ENCODE results near the gene NOS3. TPM values are rescaled to one million over a fixed set of nuclear protein-coding genes. Genes with fewer than 3 reads are reported as not detected.

Gene NOS3
- polyA plus RNA-seq, 1 of the 3 experiments (the other 2 are of a cell fraction) = 0.41 TPM

GRCh38 chr7:150988230-150989226 is 2.3 kb upstream of the NOS3 start (continued):
- TF ChIP-seq, protein P1, sequence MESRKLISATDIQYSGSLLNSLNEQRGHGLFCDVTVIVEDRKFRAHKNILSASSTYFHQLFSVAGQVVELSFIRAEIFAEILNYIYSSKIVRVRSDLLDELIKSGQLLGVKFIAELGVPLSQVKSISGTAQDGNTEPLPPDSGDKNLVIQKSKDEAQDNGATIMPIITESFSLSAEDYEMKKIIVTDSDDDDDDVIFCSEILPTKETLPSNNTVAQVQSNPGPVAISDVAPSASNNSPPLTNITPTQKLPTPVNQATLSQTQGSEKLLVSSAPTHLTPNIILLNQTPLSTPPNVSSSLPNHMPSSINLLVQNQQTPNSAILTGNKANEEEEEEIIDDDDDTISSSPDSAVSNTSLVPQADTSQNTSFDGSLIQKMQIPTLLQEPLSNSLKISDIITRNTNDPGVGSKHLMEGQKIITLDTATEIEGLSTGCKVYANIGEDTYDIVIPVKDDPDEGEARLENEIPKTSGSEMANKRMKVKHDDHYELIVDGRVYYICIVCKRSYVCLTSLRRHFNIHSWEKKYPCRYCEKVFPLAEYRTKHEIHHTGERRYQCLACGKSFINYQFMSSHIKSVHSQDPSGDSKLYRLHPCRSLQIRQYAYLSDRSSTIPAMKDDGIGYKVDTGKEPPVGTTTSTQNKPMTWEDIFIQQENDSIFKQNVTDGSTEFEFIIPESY (IDR thresholded peaks at IDR 0.05; ENCODE audit: borderline replicate concordance, low read depth) = no peak

- no peaks in the 10 kb centered on the region for H3K9me3 ChIP-seq
- H3K27me3 ChIP-seq (ENCODE audit: insufficient read depth) = peaks cover 13% of the 10 kb centered on the region; the same call in 1 of the 2 replicates
- no peaks in the 10 kb centered on the region for H3K9me2 ChIP-seq
- WGBS (ENCODE audit: low lambda C conversion rate) = 32% methylated on average over 5 of the region's 7 CpGs
- no peaks in the 10 kb centered on the region for H3F3A ChIP-seq (replicated peaks; ENCODE audit: insufficient read depth)
- H3K79me2 ChIP-seq (ENCODE audit: insufficient read depth) = no peaks in the 10 kb centered on the region
- no peaks in the 10 kb centered on the region for H3K36me3 ChIP-seq (replicated peaks in 1 of 2; ENCODE audit: control insufficient read depth in 1 of 2, insufficient read depth in 2 of 2, low read length in 1 of 2)
- H3K9ac ChIP-seq = no peak overlapping the region
- no peak overlapping the region for H3K4me3 ChIP-seq (ENCODE audit: low read depth in 2 of 2, low read length in 1 of 2)
- H3K27ac ChIP-seq (ENCODE audit: low read depth in 2 of 2, low read length in 1 of 2) = peak overlapping the region in 1 of 2 experiments; percentile 86; a peak in 2 of 4 replicates
- DNase-seq = peak; percentile 82
- TF ChIP-seq TCF12 (IDR thresholded peaks at IDR 0.05) = no peak
- TF ChIP-seq GATA2 (CRISPR knock-in tag; IDR thresholded peaks at IDR 0.05) = peak; percentile 61
- TF ChIP-seq CHD2 (IDR thresholded peaks at IDR 0.05; ENCODE audit: low read length, partially characterized antibody) = peak; percentile 36
- peak; percentile 61; the same call in 1 of the 2 replicates for TF ChIP-seq MXI1 (IDR thresholded peaks at IDR 0.05; ENCODE audit: low read depth, low read length)
- TF ChIP-seq EP300 (IDR thresholded peaks at IDR 0.05; ENCODE audit: borderline replicate concordance in 1 of 2, low read depth in 1 of 2, low read length in 1 of 2) = peak in 1 of 2 experiments; percentile 62; a peak in 2 of 4 replicates
- TF ChIP-seq RAD21 (IDR thresholded peaks at IDR 0.05; ENCODE audit: low read length) = 0 out of 2 replicates have a peak, but pooled peaks have one; percentile 12
- H3K4me2 ChIP-seq = no peak overlapping the region
- POLR2A ChIA-PET = interaction anchor here (1.1 to 2.3 kb wide), 6 partner anchors 10 to 73 kb away, joined by 4 to 8 read pairs (median 4); no protein-coding TSS in a partner anchor
- peaks cover 0 to 35% of the 10 kb centered on the region in 2 experiments; a peak in 2 of 4 replicates for H3K4me1 ChIP-seq (ENCODE audit: control insufficient read depth in 1 of 2, insufficient read depth in 2 of 2, low read depth in 1 of 2, low read length in 1 of 2)
- no peaks in the 10 kb centered on the region for H4K20me1 ChIP-seq (ENCODE audit: insufficient read depth)
- H2AFZ ChIP-seq (ENCODE audit: low read depth) = no peak overlapping the region
- CTCF ChIA-PET = interaction anchor here (0.6 to 7.8 kb wide), 46 partner anchors 9 to 541 kb away, joined by 3 to 205 read pairs (median 6); partner anchors contain the start of gene ABCB8
Measured at GRCh38 chr7:150989456-150989855, 1.4 kb upstream of the NOS3 start.

DNA sequence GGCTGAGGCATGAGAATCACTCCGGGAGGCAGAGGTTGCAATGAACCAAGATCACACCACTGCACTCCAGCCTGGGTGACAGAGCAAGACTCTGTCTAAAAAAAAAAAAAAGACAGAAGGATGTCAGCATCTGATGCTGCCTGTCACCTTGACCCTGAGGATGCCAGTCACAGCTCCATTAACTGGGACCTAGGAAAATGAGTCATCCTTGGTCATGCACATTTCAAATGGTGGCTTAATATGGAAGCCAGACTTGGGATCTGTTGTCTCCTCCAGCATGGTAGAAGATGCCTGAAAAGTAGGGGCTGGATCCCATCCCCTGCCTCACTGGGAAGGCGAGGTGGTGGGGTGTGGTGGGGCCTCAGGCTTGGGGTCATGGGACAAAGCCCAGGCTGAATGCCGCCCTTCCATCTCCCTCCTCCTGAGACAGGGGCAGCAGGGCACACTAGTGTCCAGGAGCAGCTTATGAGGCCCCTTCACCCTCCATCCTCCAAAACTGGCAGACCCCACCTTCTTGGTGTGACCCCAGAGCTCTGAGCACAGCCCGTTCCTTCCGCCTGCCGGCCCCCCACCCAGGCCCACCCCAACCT is 1.3 kb downstream of the NOS3 start:
- no peaks in the 10 kb centered on the region for H3F3A ChIP-seq (replicated peaks; ENCODE audit: insufficient read depth)
- H2AFZ ChIP-seq (ENCODE audit: low read depth) = no peak overlapping the region
- peaks cover 0 to 34% of the 10 kb centered on the region in 2 experiments; a peak in 2 of 4 replicates for H3K4me1 ChIP-seq (ENCODE audit: control insufficient read depth in 1 of 2, insufficient read depth in 2 of 2, low read depth in 1 of 2, low read length in 1 of 2)
- no peak overlapping the region for H3K4me3 ChIP-seq (ENCODE audit: low read depth in 2 of 2, low read length in 1 of 2)
- ChIA-PET CTCF (interaction anchor here (0.8 to 7.8 kb wide), 16 partner anchors 7 to 213 kb away, joined by 3 to 205 read pairs (median 8); no protein-coding TSS in a partner anchor), POLR2A (interaction anchor here (0.5 kb wide), 1 partner anchor 578 kb away, joined by 4 read pairs; no protein-coding TSS in a partner anchor)
- H3K9me3 ChIP-seq = no peaks in the 10 kb centered on the region
- no peak overlapping the region for H3K4me2 ChIP-seq
- H3K9me2 ChIP-seq = no peaks in the 10 kb centered on the region
- H3K9ac ChIP-seq = no peak overlapping the region
- no peaks in the 10 kb centered on the region for H3K79me2 ChIP-seq (ENCODE audit: insufficient read depth)
- 71% methylated on average over 6 of the region's 6 CpGs for WGBS (ENCODE audit: low lambda C conversion rate)
- peaks cover 9% of the 10 kb centered on the region; the same call in 1 of the 2 replicates for H3K27me3 ChIP-seq (ENCODE audit: insufficient read depth)
- DNase-seq = peak; percentile 17
- H3K36me3 ChIP-seq (replicated peaks in 1 of 2; ENCODE audit: control insufficient read depth in 1 of 2, insufficient read depth in 2 of 2, low read length in 1 of 2) = no peaks in the 10 kb centered on the region
- no peaks in the 10 kb centered on the region for H4K20me1 ChIP-seq (ENCODE audit: insufficient read depth)
- no peak overlapping the region for H3K27ac ChIP-seq (ENCODE audit: low read depth in 2 of 2, low read length in 1 of 2)
- TF ChIP-seq POLR2AphosphoS5 (IDR thresholded peaks at IDR 0.05; ENCODE audit: low read depth, low read length) (no peak), MAX (IDR thresholded peaks at IDR 0.05; ENCODE audit: low read depth) (no peak), RFX5 (IDR thresholded peaks at IDR 0.05; ENCODE audit: low read length) (no peak), TEAD4 (IDR thresholded peaks at IDR 0.05; ENCODE audit: borderline replicate concordance, insufficient read depth) (no peak), GABPA (IDR thresholded peaks at IDR 0.05; ENCODE audit: low read depth) (no peak), YY1 (IDR thresholded peaks at IDR 0.05; ENCODE audit: low read depth) (no peak)
- TF ChIP-seq, protein P2, sequence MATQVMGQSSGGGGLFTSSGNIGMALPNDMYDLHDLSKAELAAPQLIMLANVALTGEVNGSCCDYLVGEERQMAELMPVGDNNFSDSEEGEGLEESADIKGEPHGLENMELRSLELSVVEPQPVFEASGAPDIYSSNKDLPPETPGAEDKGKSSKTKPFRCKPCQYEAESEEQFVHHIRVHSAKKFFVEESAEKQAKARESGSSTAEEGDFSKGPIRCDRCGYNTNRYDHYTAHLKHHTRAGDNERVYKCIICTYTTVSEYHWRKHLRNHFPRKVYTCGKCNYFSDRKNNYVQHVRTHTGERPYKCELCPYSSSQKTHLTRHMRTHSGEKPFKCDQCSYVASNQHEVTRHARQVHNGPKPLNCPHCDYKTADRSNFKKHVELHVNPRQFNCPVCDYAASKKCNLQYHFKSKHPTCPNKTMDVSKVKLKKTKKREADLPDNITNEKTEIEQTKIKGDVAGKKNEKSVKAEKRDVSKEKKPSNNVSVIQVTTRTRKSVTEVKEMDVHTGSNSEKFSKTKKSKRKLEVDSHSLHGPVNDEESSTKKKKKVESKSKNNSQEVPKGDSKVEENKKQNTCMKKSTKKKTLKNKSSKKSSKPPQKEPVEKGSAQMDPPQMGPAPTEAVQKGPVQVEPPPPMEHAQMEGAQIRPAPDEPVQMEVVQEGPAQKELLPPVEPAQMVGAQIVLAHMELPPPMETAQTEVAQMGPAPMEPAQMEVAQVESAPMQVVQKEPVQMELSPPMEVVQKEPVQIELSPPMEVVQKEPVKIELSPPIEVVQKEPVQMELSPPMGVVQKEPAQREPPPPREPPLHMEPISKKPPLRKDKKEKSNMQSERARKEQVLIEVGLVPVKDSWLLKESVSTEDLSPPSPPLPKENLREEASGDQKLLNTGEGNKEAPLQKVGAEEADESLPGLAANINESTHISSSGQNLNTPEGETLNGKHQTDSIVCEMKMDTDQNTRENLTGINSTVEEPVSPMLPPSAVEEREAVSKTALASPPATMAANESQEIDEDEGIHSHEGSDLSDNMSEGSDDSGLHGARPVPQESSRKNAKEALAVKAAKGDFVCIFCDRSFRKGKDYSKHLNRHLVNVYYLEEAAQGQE (IDR thresholded peaks at IDR 0.05; ENCODE audit: low read depth, low read length) = no peak
- TF ChIP-seq, protein P3, sequence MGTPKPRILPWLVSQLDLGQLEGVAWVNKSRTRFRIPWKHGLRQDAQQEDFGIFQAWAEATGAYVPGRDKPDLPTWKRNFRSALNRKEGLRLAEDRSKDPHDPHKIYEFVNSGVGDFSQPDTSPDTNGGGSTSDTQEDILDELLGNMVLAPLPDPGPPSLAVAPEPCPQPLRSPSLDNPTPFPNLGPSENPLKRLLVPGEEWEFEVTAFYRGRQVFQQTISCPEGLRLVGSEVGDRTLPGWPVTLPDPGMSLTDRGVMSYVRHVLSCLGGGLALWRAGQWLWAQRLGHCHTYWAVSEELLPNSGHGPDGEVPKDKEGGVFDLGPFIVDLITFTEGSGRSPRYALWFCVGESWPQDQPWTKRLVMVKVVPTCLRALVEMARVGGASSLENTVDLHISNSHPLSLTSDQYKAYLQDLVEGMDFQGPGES (IDR thresholded peaks at IDR 0.05; ENCODE audit: low read depth, low read length) = no peak
